H1 (cell line): Measurements from ENCODE around the gene NOMO2. TPM values are rescaled to one million over a fixed set of nuclear protein-coding genes. Genes with fewer than 3 reads are reported as not detected.
"Not testable (repeated sequence)": the region's sequence is repeated elsewhere in the genome, so short reads cannot be mapped to it uniquely, and the experiment has no call there.

Experiments
- CTCF ChIA-PET: fragments of 300-600 bp; sonication (Branson Sonifier 250); formaldehyde crosslinking; loops from one replicate; lab custom pipeline; 2021; ENCODE audit not compliant: partially characterized antibody; lab: Charles Lee
- POLR2A ChIA-PET: fragments of 300-600 bp; sonication (Branson Sonifier 250); formaldehyde crosslinking; loops from one replicate; lab custom pipeline; 2021; ENCODE audit warnings: inconsistent platforms; ENCODE audit not compliant: partially characterized antibody; lab: Charles Lee
- DNase-seq, 2 experiments: peaks; one replicate each; pipeline versions ENCODE4 v3.0.0 to v3.0.0-alpha.2; 2010 to 2022; ENCODE audit warnings: low spot score in 2 of 2, low read depth in 1 of 2, mixed read lengths in 1 of 2
- FAIRE-seq: peaks from 2 replicates; lab custom pipeline; 2011; peaks lifted over from hg19 to GRCh38; lab: Jason Lieb, UNC
- H2AFZ ChIP-seq: 2 replicates; pipeline ENCODE4 v1.8.1; 2012; ENCODE audit warnings: low read length, inconsistent platforms
- H2AK5ac ChIP-seq: 2 replicates; pipeline ENCODE4 v1.6.1; 2013; ENCODE audit warnings: low read depth, low read length
- H2BK120ac ChIP-seq: replicated peaks from 2 replicates; pipeline ENCODE3; 2013; ENCODE audit warnings: low read depth, low read length, inconsistent platforms
- H2BK12ac ChIP-seq: 2 replicates; pipeline ENCODE4 v1.6.1; 2013; ENCODE audit warnings: low read depth, low read length
- H2BK15ac ChIP-seq: 2 replicates; pipeline ENCODE4 v1.6.1; 2013; ENCODE audit warnings: low read length
- H2BK20ac ChIP-seq: 2 replicates; pipeline ENCODE4 v1.6.1; 2013; ENCODE audit warnings: low read length
- H2BK5ac ChIP-seq: 2 replicates; pipeline ENCODE4 v1.6.1; 2013; ENCODE audit warnings: low read depth, low read length
- H3K14ac ChIP-seq: 2 replicates; pipeline ENCODE4 v1.6.1; 2013; ENCODE audit warnings: inconsistent platforms; ENCODE audit not compliant: insufficient read length
- H3K18ac ChIP-seq: 2 replicates; pipeline ENCODE4 v1.6.1; 2013; ENCODE audit warnings: low read length; ENCODE audit errors: extremely low read depth
- H3K23ac ChIP-seq: 2 replicates; pipeline ENCODE4 v1.6.1; 2013; ENCODE audit warnings: inconsistent platforms; ENCODE audit not compliant: insufficient read length
- H3K23me2 ChIP-seq: 2 replicates; pipeline ENCODE4 v1.6.1; 2013; ENCODE audit warnings: low read depth, low read length
- H3K27ac ChIP-seq: 2 replicates; pipeline ENCODE4 v1.6.1; 2011; ENCODE audit warnings: low read depth, low read length, inconsistent platforms
- H3K27me3 ChIP-seq, 4 experiments: replicated peaks in 1 of 4; 1 replicate in 1 of 4; 2 replicates in 3 of 4; pipeline versions ENCODE4 v1.6.1 to v1.8.1; 2011 to 2013; ENCODE audit warnings: low read length in 3 of 4, mild to moderate bottlenecking in 3 of 4, inconsistent platforms in 2 of 4, mixed read lengths in 2 of 4, moderate library complexity in 1 of 4; ENCODE audit not compliant: control insufficient read depth in 3 of 4, insufficient read depth in 3 of 4; ENCODE audit errors: extremely low read depth in 1 of 4
- H3K36me3 ChIP-seq, 4 experiments: 2 replicates each; pipeline versions ENCODE4 v1.6.1 to v1.8.1; 2011 to 2013; ENCODE audit warnings: mild to moderate bottlenecking in 4 of 4, low read length in 3 of 4, moderate library complexity in 2 of 4, control low read depth in 1 of 4, inconsistent platforms in 1 of 4; ENCODE audit not compliant: insufficient read depth in 4 of 4, control insufficient read depth in 2 of 4
- H3K4ac ChIP-seq: replicated peaks from 2 replicates; pipeline ENCODE3; 2013; ENCODE audit warnings: low read length, low read depth, mixed read lengths, inconsistent platforms; ENCODE audit not compliant: insufficient read length
- H3K4me1 ChIP-seq, 4 experiments: replicated peaks in 1 of 4; 1 replicate in 1 of 4; 2 replicates in 3 of 4; pipeline versions ENCODE4 v1.6.1 to v1.8.1; 2011 to 2013; ENCODE audit warnings: low read length in 3 of 4, inconsistent platforms in 2 of 4, mixed read lengths in 1 of 4; ENCODE audit not compliant: insufficient read depth in 4 of 4, control insufficient read depth in 3 of 4
- H3K4me2 ChIP-seq, 2 experiments: 2 replicates each; pipeline versions ENCODE4 v1.6.1 to v1.8.1; 2011 to 2013; ENCODE audit warnings: low read depth in 2 of 2, low read length in 2 of 2, control low read depth in 1 of 2, inconsistent platforms in 1 of 2, mild to moderate bottlenecking in 1 of 2; ENCODE audit not compliant: insufficient read depth in 1 of 2
- H3K4me3 ChIP-seq, 4 experiments: fragments of 200-600, 300-600 bp in 1 of 4; sonication (generic), shearing (Covaris generic), sonication (Bioruptor Twin) in 1 of 4; 2 replicates each; pipeline versions ENCODE4 v1.5.1 to v1.8.1; 2011 to 2016; ENCODE audit warnings: low read length in 4 of 4, low read depth in 3 of 4, control low read depth in 2 of 4, inconsistent platforms in 2 of 4, mild to moderate bottlenecking in 2 of 4, mixed read lengths in 1 of 4, moderate library complexity in 1 of 4; ENCODE audit not compliant: insufficient read depth in 2 of 4; ENCODE audit errors: extremely low read depth in 1 of 4
- H3K56ac ChIP-seq: replicated peaks from 2 replicates; pipeline ENCODE3; 2013; ENCODE audit warnings: low read depth, mild to moderate bottlenecking, mixed read lengths, low read length, inconsistent platforms; ENCODE audit not compliant: insufficient read length
- H3K79me1 ChIP-seq: 2 replicates; pipeline ENCODE4 v1.6.1; 2013; ENCODE audit warnings: low read depth, low read length, control low read depth
- H3K79me2 ChIP-seq, 2 experiments: 2 replicates each; pipeline versions ENCODE4 v1.6.1 to v1.8.1; 2012 to 2013; ENCODE audit warnings: low read length in 2 of 2, mild to moderate bottlenecking in 2 of 2, inconsistent platforms in 1 of 2; ENCODE audit not compliant: insufficient read depth in 2 of 2, control insufficient read depth in 1 of 2
- H3K9ac ChIP-seq, 4 experiments: replicated peaks in 1 of 4; 1 replicate in 1 of 4; 2 replicates in 3 of 4; pipeline versions ENCODE4 v1.6.1 to v1.8.1; 2011 to 2013; ENCODE audit warnings: low read depth in 3 of 4, low read length in 3 of 4, control low read depth in 2 of 4, mild to moderate bottlenecking in 2 of 4, moderate library complexity in 2 of 4, inconsistent platforms in 1 of 4; ENCODE audit errors: extremely low read depth in 1 of 4
- H3K9me3 ChIP-seq, 2 experiments: 2 replicates each; pipeline versions ENCODE4 v1.6.1 to v1.8.1; 2012 to 2013; ENCODE audit warnings: mild to moderate bottlenecking in 2 of 2, moderate library complexity in 2 of 2, control low read depth in 1 of 2, inconsistent platforms in 1 of 2, low read depth in 1 of 2, low read length in 1 of 2, mixed read lengths in 1 of 2; ENCODE audit not compliant: insufficient read depth in 2 of 2
- H4K20me1 ChIP-seq, 2 experiments: replicated peaks in 1 of 2; 2 replicates each; pipeline versions ENCODE3 to v1.8.1; 2011 to 2013; ENCODE audit warnings: inconsistent platforms in 2 of 2, low read length in 2 of 2, mild to moderate bottlenecking in 1 of 2; ENCODE audit not compliant: insufficient read depth in 2 of 2, control insufficient read depth in 1 of 2
- H4K5ac ChIP-seq: 2 replicates; pipeline ENCODE4 v1.6.1; 2013; ENCODE audit warnings: low read length, low read depth, mixed read lengths, inconsistent platforms; ENCODE audit not compliant: insufficient read length
- H4K8ac ChIP-seq: 2 replicates; pipeline ENCODE4 v1.8.0; 2013; ENCODE audit warnings: mild to moderate bottlenecking, moderate library complexity, low read length, inconsistent platforms; ENCODE audit not compliant: insufficient read depth; ENCODE audit errors: extremely low read depth
- H4K91ac ChIP-seq: replicated peaks from 2 replicates; pipeline ENCODE3; 2013; ENCODE audit warnings: low read length, mixed read lengths, inconsistent platforms; ENCODE audit not compliant: insufficient read length
- WGBS, 2 experiments: shearing (Covaris generic) in 1 of 2; methylation state at CpG; one replicate each; pipeline versions ENCODE4 v1.1.6 to v1.1.7; 2013 to 2015; ENCODE audit warnings: low lambda C conversion rate in 2 of 2, mixed read lengths in 2 of 2, inconsistent platforms in 1 of 2, low coverage in 1 of 2, missing lambda C conversion rate in 1 of 2; ENCODE audit not compliant: insufficient replicate concordance in 2 of 2, insufficient coverage in 1 of 2, insufficient read length in 1 of 2; ENCODE audit errors: extremely low coverage in 1 of 2, missing lambda C conversion rate in 1 of 2; 5-methylcytosine and 5-hydroxymethylcytosine counted together
- polyA plus RNA-seq, 7 experiments: library from polyadenylated mRNA; depleted of rRNA in 3 of 7; stranded (reverse) in 5 of 7; unstranded in 2 of 7; fragments of >200 nt in 5 of 7; fragments of 200-250 nt in 2 of 7; gene quantifications; 1 replicate in 5 of 7; 2 replicates in 1 of 7; 4 replicates in 1 of 7; pipeline versions ENCODE4 v1.2.1 to v1.2.3, GENCODE V29; 2011 to 2013; ENCODE audit warnings: missing spikeins in 2 of 7, mixed read lengths in 2 of 7
- total RNA-seq: library from RNA; stranded (reverse); fragmentation: NEBNext Ultra II Directional; extraction: Animal tissue kit (Norgen Biotek cat#: 25700); gene quantifications from 2 replicates; pipeline ENCODE4 v1.2.1, GENCODE V29; 2021

The NOMO2 gene
- total and polyA plus RNA-seq, 2 of the 8 experiments (the other 6 are each of a cell fraction or from before 2014, with no cell fraction given): 116 to 137 TPM

DNA sequence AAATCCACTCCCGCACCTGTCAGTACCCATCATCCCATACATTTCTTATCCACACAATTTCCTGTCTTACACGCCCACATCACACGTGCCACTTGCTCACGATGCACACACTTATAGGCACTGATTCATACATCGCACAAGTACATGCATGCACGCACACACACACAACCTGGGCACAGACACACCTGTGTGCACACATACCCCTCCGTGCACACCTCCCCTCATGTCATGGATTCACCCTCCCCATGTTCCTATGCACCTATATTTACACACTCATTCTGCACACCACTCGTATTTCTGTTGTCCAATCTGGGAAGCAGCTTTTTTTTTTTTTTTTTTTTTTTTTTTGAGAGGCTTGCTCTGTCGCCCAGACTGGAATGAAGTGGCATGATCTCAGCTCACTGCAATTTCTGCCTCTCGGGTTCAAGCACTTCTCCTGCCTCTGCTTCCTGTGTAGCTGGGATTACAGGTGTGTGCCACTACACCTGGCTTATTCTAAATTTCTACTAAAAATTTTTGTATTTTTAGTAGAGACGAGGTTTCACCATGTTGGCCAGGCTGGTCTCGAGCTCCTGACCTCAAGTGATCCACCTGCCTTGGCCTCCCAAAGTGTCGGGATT, 13.5 kb upstream of the NOMO2 start:
- H3K9ac ChIP-seq, H3K4me1 ChIP-seq, H2BK20ac ChIP-seq, H2AFZ ChIP-seq, H3K79me2 ChIP-seq, H3K23me2 ChIP-seq, H3K79me1 ChIP-seq, H3K9me3 ChIP-seq, H3K36me3 ChIP-seq, H3K4me3 ChIP-seq, H3K23ac ChIP-seq, H2BK120ac ChIP-seq, H4K5ac ChIP-seq, H4K8ac ChIP-seq, H4K20me1 ChIP-seq, H3K4ac ChIP-seq, H3K14ac ChIP-seq, POLR2A ChIA-PET, H2AK5ac ChIP-seq, H3K27ac ChIP-seq, H3K18ac ChIP-seq, H3K4me2 ChIP-seq, H2BK12ac ChIP-seq, DNase-seq, H2BK5ac ChIP-seq, H2BK15ac ChIP-seq, H3K56ac ChIP-seq, FAIRE-seq, CTCF ChIA-PET, H3K27me3 ChIP-seq, H4K91ac ChIP-seq: not testable (repeated sequence)
- 86% methylated on average over 8 of the region's 13 CpGs; no CpG with 5 or more reads in 1 of the 2 experiments for whole genome bisulfite sequencing, 2 experiments

DNA sequence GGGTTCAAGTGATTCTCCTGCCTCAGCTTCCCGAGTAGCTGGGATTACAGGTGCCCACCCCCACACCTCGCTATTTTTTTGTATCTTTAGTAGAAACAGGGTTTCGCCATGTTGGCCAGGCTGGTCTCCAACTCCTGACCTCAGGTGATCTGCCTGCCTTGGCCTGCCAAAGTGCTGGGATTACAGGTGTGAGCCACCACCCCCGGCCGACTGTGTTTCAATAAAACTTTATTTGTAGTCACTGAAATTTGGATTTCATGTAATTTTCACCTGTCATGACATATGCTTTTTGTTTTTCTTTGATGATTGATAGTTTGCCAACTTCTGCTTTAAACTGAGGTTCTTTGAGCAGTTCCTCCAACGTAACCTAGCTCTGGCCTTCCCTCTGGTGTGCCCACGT, 12.0 kb upstream of the NOMO2 start:
- H3K27me3 ChIP-seq, H4K91ac ChIP-seq, H3K23ac ChIP-seq, H2BK15ac ChIP-seq, H3K4me3 ChIP-seq, H3K79me2 ChIP-seq, H3K18ac ChIP-seq, H2BK20ac ChIP-seq, H3K36me3 ChIP-seq, H2BK5ac ChIP-seq, H3K27ac ChIP-seq, H2AK5ac ChIP-seq, H3K4me1 ChIP-seq, H2BK120ac ChIP-seq, H3K79me1 ChIP-seq, CTCF ChIA-PET, H4K8ac ChIP-seq, DNase-seq, H3K9ac ChIP-seq, H3K56ac ChIP-seq, H3K9me3 ChIP-seq, H2BK12ac ChIP-seq, H4K20me1 ChIP-seq, H3K23me2 ChIP-seq, H3K4me2 ChIP-seq, POLR2A ChIA-PET, H2AFZ ChIP-seq, FAIRE-seq, H3K4ac ChIP-seq, H4K5ac ChIP-seq, H3K14ac ChIP-seq: not testable (repeated sequence)
- 100% methylated on average over 2 of the region's 7 CpGs; no CpG with 5 or more reads in 1 of the 2 experiments for WGBS, 2 experiments
